Skeletal muscle satellite cell (primary cell): ENCODE measurements around the gene TLR3.

Experiments used
- H3K27me3 ChIP-seq: 2 replicates; pipeline ENCODE4 v1.7.0; 2013; ENCODE audit warnings: low read length; ENCODE audit not compliant: control insufficient read depth, insufficient read depth
- H3K36me3 ChIP-seq: 2 replicates; pipeline ENCODE4 v1.7.0; 2013; ENCODE audit warnings: mild to moderate bottlenecking, control low read depth, low read length; ENCODE audit not compliant: insufficient read depth
- H3K4me1 ChIP-seq: 2 replicates; pipeline ENCODE4 v1.7.0; 2013; ENCODE audit warnings: low read length; ENCODE audit not compliant: control insufficient read depth, insufficient read depth
- H3K4me2 ChIP-seq: 2 replicates; pipeline ENCODE4 v1.7.0; 2013; ENCODE audit warnings: mild to moderate bottlenecking, low read length
- H3K4me3 ChIP-seq: 2 replicates; pipeline ENCODE4 v1.7.0; 2013; ENCODE audit warnings: low read length
- H3K9ac ChIP-seq: 2 replicates; pipeline ENCODE4 v1.7.0; 2013; ENCODE audit warnings: mild to moderate bottlenecking, low read depth, low read length, moderate library complexity
- H3K9me3 ChIP-seq: replicated peaks from 2 replicates; pipeline ENCODE4 v1.7.0; 2013; ENCODE audit warnings: mild to moderate bottlenecking, control low read depth, low read length

TLR3 gene

DNA sequence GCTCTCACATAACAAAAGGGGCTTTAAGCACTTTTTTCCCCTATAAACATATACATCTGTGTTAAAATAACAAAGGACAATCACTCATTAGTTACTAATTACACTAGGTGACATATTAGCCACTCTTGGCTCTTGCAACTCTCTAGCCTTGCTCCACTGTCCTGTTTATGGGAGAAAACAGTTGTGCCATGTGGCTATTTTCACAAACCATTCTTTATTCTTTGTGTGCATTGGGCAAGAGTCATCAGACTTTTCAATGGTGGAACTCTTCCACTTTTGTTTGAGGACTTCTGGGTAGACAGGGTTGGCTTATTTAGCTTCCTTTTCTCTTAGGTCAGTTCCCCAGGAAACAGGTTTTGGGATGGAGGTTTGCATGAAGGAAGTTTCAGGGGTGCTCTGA, 19.6 kb downstream of the TLR3 start:
- H3K36me3 ChIP-seq, result no peaks in the 10 kb centered on the region
- no peaks in the 10 kb centered on the region for H3K4me1 ChIP-seq
- peaks cover 3% of the 10 kb centered on the region for H3K27me3 ChIP-seq
- no peak overlapping the region for H3K4me2 ChIP-seq
- no peak overlapping the region for H3K4me3 ChIP-seq
- H3K9me3 ChIP-seq, result no peaks in the 10 kb centered on the region
- H3K9ac ChIP-seq, result no peak overlapping the region

DNA sequence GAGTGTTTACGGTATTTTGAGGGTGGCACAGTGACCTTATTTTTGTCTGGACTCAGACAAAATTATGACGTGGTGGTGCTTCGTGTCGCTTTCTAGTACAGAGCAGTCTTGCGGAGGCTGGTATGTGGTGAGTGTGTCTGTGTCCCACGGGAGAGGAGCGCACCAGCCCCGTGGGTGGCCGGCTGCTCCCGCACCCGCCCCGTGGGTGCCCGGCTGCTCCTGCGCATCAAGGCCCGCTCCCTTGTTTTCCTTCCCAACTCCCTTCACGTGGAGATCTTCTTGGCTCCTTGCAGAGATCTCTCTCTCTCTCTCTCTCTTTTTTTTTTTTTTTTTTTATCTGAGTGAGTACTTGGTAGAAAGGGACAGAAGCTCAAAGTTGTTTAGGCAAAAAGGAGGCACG, 23.3 kb downstream of the TLR3 start:
- Histone ChIP-seq H3K9me3 (no peaks in the 10 kb centered on the region), H3K27me3 (peaks cover 22% of the 10 kb centered on the region), H3K4me3 (no peak overlapping the region), H3K4me2 (no peak overlapping the region), H3K9ac (no peak overlapping the region), H3K4me1 (no peaks in the 10 kb centered on the region), H3K36me3 (no peaks in the 10 kb centered on the region)

DNA sequence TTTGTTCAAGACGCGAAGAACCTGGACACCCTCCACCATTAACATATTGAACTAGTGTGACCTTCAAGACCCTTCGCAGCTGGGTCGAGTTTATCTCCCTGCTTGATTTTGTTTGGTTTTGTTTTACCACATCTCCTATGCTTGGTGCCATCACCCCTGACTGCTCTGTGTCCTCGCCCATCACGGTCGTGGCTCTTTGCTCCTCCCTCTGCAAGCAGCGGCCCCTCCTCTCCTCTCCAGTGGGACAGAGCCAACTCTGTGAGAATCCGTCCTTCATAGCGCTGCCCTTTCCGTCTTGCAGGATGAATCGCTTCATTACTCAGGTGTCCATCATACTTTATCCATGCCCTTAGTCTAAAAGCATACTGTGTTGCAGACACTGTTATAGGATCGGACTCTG, 26.4 kb downstream of the TLR3 start:
- Histone ChIP-seq H3K4me3 (no peak overlapping the region), H3K9me3 (no peaks in the 10 kb centered on the region)

DNA sequence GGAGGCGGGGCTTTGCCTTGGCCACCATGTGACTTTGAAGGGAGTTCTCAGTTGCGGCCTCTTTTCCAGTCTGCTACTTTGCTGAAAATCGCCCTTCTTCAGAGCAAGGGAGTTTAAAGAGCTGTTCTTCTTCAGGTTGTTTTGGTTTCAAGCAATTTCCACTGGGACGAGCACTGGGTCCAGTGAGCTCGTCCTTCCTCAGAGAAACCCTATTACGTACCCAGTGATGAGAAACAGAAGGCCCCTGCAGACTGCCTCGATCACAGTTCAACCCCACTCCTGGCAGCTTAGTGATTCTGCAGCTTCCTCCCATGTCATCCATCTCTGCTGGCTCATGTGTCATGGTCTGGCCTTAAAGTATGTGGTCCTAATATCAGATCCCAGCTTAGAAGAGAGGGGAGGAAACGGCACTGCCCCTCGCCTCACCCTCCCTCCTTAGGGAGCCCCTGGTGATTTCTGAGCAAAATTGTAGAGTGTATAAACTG, 27.8 kb downstream of the TLR3 start:
- H3K4me3 ChIP-seq, result no peak overlapping the region
- no peaks in the 10 kb centered on the region for H3K4me1 ChIP-seq
- H3K27me3 ChIP-seq, result peaks cover 35% of the 10 kb centered on the region

More for the DNA sequence above, 26.4 kb downstream of the TLR3 start:
- Histone ChIP-seq H3K4me2 (peak overlapping the region; percentile 1), H3K27me3 (peaks cover 32% of the 10 kb centered on the region), H3K4me1 (no peaks in the 10 kb centered on the region), H3K9ac (no peak overlapping the region), H3K36me3 (no peaks in the 10 kb centered on the region)

DNA sequence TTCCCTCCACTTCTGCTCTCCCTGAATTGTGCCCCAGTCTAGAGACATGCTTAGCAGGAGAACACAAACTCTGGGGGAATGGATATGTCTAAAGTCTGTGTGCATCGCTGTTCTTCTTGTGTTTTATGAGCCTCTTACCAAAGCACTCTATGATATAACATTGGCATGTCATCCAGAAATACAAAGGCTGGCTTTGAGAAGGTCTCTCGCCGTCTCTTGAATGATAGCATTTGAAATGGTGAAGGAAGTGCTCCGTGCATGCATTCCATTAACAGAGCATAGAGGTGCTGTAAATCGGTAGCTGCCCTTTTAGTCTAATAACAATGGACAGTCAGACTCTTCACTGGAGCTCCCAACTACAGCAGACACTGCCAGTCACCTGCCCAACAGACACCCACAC, 28.4 kb downstream of the TLR3 start:
- no peaks in the 10 kb centered on the region for H3K9me3 ChIP-seq
- H3K4me2 ChIP-seq, result no peak overlapping the region
- no peaks in the 10 kb centered on the region for H3K36me3 ChIP-seq
- H3K4me1 ChIP-seq, result no peaks in the 10 kb centered on the region
- no peak overlapping the region for H3K9ac ChIP-seq
- no peak overlapping the region for H3K4me3 ChIP-seq
- H3K27me3 ChIP-seq, result peaks cover 35% of the 10 kb centered on the region

More for the DNA sequence above, 27.8 kb downstream of the TLR3 start:
- Histone ChIP-seq H3K4me2 (no peak overlapping the region), H3K9me3 (no peaks in the 10 kb centered on the region), H3K36me3 (no peaks in the 10 kb centered on the region), H3K9ac (no peak overlapping the region)

DNA sequence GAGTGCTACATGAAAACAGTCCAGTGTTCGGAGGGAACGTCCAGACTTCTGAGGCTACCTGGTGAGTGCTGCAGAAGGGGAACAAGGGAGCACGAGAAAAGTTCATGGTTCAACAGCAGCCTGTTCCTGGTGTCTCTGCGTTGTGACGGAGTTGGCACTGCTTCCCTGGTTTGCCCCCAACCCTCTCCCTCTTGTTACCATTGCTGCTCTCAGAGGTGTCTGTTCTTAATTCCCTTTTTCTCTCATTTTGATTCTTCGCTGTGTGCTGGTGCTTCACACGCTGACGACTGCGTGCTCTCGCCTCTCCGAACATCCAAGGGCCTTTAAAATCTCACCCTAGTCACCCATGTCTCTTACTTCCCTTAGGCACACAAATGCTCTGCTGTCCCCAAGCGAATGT, 34.0 kb downstream of the TLR3 start:
- peaks cover 9% of the 10 kb centered on the region for H3K4me1 ChIP-seq
- H3K4me3 ChIP-seq, result no peak overlapping the region
- H3K27me3 ChIP-seq, result peaks cover 60% of the 10 kb centered on the region
- H3K4me2 ChIP-seq, result no peak overlapping the region
- H3K9me3 ChIP-seq, result no peaks in the 10 kb centered on the region
- no peak overlapping the region for H3K9ac ChIP-seq
- H3K36me3 ChIP-seq, result no peaks in the 10 kb centered on the region

DNA sequence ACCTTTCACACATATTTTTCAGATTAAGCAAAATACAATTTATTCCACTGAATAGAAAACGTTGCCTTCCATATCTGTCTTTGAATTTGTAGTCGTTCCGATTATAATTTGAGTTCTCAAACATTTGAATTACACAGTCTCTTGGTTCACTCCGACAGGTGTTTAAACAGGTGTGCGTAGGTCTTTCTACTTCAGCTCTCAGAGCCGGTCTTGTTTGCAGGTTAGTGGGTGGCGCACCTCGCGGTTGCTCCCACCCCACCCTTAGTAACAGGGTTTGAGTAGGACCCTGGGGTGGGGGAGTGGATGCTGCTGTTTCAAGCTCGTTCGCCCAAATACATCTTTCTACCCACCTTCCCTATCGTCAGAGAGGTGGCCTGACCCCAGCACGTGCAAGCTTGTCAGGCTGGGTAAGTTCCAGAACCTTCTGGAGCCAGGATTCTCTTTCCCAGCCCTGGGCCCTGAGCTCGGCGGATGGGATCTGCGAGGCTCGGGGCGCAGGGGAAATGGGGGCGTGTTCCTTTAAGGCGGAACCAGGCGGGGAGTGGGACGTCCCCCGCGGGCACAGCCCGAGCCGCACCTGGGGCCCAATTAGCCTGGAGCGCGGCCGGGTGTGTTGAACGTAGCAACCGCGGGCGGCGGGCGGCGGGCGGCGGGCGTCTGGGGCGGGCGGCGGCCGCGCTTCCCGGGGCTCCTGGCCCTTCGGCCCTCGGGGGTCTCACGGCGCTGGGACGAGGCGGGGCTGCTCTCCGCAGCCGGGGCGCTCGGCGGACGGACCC, 35.3 kb downstream of the TLR3 start, which contains the start of gene FAM149A:
Gene FAM149A (plus strand): TSS at position 591 of the 776 bp plus-strand sequence.
- H3K9me3 ChIP-seq, result no peaks in the 10 kb centered on the region
- H3K9ac ChIP-seq, result no peak within 1 kb of the TSS
- H3K4me3 ChIP-seq, result peak within 1 kb of the TSS; percentile 61
- peaks cover 9% of the 10 kb centered on the region for H3K4me1 ChIP-seq
- H3K27me3 ChIP-seq, result peaks cover 66% of the 10 kb centered on the region
- peak within 1 kb of the TSS; percentile 77 for H3K4me2 ChIP-seq
- H3K36me3 ChIP-seq, result no peaks in the 10 kb centered on the region

DNA sequence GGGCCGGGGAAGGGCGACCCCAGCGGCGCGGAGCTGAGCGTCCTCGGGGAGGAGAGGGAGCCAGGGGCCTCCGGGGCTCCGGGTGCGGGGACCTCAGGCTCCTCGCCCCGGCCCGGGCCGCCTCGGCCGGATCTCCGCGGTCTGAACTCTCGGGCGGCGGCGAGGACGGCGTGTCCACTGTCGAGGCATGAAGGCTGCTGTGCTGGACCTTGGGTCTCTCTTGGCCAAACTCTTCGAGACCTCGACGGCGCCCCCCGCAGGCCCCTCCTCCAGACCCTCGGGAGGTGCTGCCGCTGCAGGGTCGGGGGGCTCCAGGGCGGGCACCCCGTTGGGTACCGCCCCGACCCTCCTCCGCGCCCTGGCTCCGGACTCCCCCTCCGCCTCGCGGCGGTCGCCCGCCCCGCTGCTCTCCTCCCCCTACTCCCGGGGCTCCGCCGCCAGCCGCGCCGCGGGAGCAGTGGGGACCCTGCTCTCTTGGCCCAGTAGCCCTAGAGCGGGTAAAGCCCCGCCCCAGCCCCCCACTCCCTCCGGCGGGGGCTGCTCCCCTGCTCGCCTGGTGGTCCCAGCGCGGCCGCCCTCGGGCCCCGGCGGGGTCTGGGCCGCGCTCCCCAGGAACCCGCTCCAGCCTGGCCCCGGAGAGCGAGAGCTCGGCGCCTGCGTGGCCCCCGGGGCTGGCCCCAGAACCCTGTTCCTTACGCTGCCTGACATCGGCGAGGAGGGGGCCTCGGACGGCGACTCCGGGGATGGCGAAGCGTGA, 36.1 kb downstream of the TLR3 start:
- Histone ChIP-seq H3K4me2 (peak overlapping the region; percentile 77), H3K27me3 (peaks cover 60% of the 10 kb centered on the region), H3K9ac (no peak overlapping the region), H3K4me1 (peaks cover 9% of the 10 kb centered on the region), H3K36me3 (no peaks in the 10 kb centered on the region), H3K9me3 (no peaks in the 10 kb centered on the region), H3K4me3 (peak overlapping the region; percentile 61)

DNA sequence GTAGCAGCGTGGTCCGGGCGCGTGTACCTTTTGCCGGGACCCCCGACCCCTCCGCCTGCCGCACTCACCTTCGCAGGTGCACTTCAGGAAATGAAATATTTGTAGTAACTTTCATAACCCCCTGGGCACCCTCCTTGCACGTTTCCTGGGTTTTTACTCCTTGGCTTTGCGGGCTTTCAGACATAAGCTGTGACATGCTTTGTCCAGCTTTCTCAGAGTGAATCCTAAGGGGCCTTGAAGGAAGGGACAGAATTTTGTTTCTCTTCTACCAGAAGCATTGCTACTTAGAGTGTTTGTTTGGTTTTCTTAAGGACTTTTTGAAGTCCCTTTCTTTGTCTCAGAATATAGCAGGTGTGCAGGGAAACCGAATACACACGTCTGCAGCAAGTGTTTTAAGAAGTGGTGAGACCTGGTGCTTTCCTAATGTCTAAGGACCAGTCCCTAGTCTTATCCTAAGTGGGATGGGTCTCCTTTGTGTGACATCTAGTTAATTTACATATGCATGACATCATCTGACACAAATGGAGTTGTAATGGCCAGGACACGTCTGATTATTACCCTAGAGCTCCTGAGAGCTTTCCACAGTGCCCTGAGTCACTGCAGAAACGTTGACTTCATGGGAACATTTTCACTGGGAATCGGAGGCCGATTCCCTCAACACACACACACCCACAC, 36.8 kb downstream of the TLR3 start:
- no peak overlapping the region for H3K4me3 ChIP-seq
- no peaks in the 10 kb centered on the region for H3K9me3 ChIP-seq
- H3K4me2 ChIP-seq, result peak overlapping the region; percentile 77
- H3K27me3 ChIP-seq, result peaks cover 55% of the 10 kb centered on the region
- H3K9ac ChIP-seq, result no peak overlapping the region
- peaks cover 9% of the 10 kb centered on the region for H3K4me1 ChIP-seq
- H3K36me3 ChIP-seq, result no peaks in the 10 kb centered on the region

DNA sequence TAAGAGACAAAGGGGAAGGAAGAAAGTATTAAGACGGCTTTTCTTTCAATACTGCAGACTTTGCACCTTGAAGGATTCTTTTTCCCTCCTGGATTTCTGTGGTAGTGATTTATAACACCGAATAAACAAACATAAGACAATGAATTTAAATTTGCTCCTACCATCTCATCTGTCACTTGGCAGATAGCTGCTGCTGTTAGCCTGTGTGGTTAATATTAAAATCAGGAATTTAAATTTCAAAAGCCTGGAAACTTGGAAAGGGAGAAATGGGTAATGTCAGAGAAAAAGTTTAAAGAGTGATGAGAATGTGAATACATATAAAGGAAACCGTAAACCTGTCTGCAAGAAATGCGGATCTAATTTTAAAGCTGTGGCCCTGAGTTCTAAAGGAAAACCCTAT, 39.0 kb downstream of the TLR3 start:
- Histone ChIP-seq H3K4me1 (peaks cover 9% of the 10 kb centered on the region), H3K27me3 (peaks cover 50% of the 10 kb centered on the region), H3K4me2 (no peak overlapping the region), H3K9me3 (no peaks in the 10 kb centered on the region), H3K36me3 (no peaks in the 10 kb centered on the region), H3K4me3 (no peak overlapping the region), H3K9ac (no peak overlapping the region)

DNA sequence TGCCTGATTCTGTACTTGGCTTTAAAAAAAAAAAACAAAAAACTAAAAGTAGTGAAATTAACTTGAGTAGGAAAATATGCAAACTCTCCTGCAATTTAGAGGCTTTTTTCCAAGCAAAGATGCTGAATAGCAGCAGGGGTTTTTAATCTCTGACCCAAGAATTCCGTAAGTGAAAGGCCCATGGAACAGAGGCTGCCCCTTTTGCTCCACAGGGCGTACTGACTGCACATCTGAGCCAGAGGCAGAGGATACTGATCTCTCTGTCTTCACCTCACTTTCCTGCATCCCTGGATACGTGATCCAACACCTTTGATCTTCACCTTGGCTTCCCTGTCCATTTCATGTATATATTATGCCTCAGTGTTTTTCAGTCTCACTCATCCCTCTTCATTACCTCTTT, 39.4 kb downstream of the TLR3 start:
- H3K9me3 ChIP-seq, result no peaks in the 10 kb centered on the region
- H3K9ac ChIP-seq, result no peak overlapping the region
- no peak overlapping the region for H3K4me3 ChIP-seq
- no peak overlapping the region for H3K4me2 ChIP-seq
- peaks cover 46% of the 10 kb centered on the region for H3K27me3 ChIP-seq
- no peaks in the 10 kb centered on the region for H3K36me3 ChIP-seq
- peaks cover 9% of the 10 kb centered on the region for H3K4me1 ChIP-seq
